ENCODE results near the gene GPC6. TPM values are rescaled to one million over a fixed set of nuclear protein-coding genes. Genes with fewer than 3 reads are reported as not detected.

The GPC6 gene
- total and polyA plus RNA-seq, 4 donors: 5.0 to 37.4 (median 18.9) TPM

- ATAC-seq (ENCODE audit: low FRiP score): no peak
- Histone ChIP-seq H3K27ac (ENCODE audit: low read depth in 1 of 2, low read length in 2 of 2) (no peak overlapping the region), H3K36me3 (ENCODE audit: control insufficient read depth in 1 of 2, insufficient read depth in 2 of 2, low read length in 1 of 2) (no peaks in the 10 kb centered on the region), H3K9me3 (ENCODE audit: control insufficient read depth, low read length) (no peaks in the 10 kb centered on the region), H3K27me3 (ENCODE audit: control insufficient read depth in 1 of 2, insufficient read depth in 2 of 2, low read length in 1 of 2) (no peaks in the 10 kb centered on the region), H3K4me3 (ENCODE audit: low read length in 2 of 2) (no peak overlapping the region), H3K4me1 (ENCODE audit: control insufficient read depth in 1 of 2, insufficient read depth in 2 of 2, low read length in 2 of 2) (peaks cover 2 to 3% of the 10 kb centered on the region in 2 donors)
- intact Hi-C loops (cut with DNase I): no loop called here
- DNase-seq: no peak
- 87 to 89% methylated on average over 3 of the region's 3 CpGs for WGBS, 2 donors
These were observed 500.9 kb downstream of the GPC6 start for GRCh38 chr13:93727211-93728141.

GRCh38 chr13:93729383-93729782, 502.8 kb downstream of the GPC6 start:
- ATAC-seq (ENCODE audit: low FRiP score): no peak
- DNase-seq: no peak
- H3K4me1 ChIP-seq (ENCODE audit: control insufficient read depth in 1 of 2, insufficient read depth in 2 of 2, low read length in 2 of 2): peaks cover 2 to 3% of the 10 kb centered on the region in 2 donors
- H3K4me3 ChIP-seq (ENCODE audit: low read length in 2 of 2): no peak overlapping the region
- H3K27me3 ChIP-seq (ENCODE audit: control insufficient read depth in 1 of 2, insufficient read depth in 2 of 2, low read length in 1 of 2): no peaks in the 10 kb centered on the region
- no peak overlapping the region for H3K27ac ChIP-seq (ENCODE audit: low read depth in 1 of 2, low read length in 2 of 2)
- no peaks in the 10 kb centered on the region for H3K9me3 ChIP-seq (ENCODE audit: control insufficient read depth, low read length)
- intact Hi-C loops (cut with DNase I): no loop called here
- no peaks in the 10 kb centered on the region for H3K36me3 ChIP-seq (ENCODE audit: control insufficient read depth in 1 of 2, insufficient read depth in 2 of 2, low read length in 1 of 2)
- 91% methylated on average over 2 of the region's 2 CpGs for WGBS, 2 donors

GRCh38 chr13:93730780-93731179, 504.2 kb downstream of the GPC6 start:
- intact Hi-C loops (cut with DNase I): no loop called here
- no peak overlapping the region for H3K4me3 ChIP-seq (ENCODE audit: low read length in 2 of 2)
- WGBS, 2 donors: 67 to 71% methylated on average over 3 of the region's 3 CpGs
- H3K9me3 ChIP-seq (ENCODE audit: control insufficient read depth, low read length): no peaks in the 10 kb centered on the region
- no peaks in the 10 kb centered on the region for H3K27me3 ChIP-seq (ENCODE audit: control insufficient read depth in 1 of 2, insufficient read depth in 2 of 2, low read length in 1 of 2)
- H3K27ac ChIP-seq (ENCODE audit: low read depth in 1 of 2, low read length in 2 of 2): no peak overlapping the region
- no peak for DNase-seq
- ATAC-seq (ENCODE audit: low FRiP score): no peak
- no peaks in the 10 kb centered on the region for H3K36me3 ChIP-seq (ENCODE audit: control insufficient read depth in 1 of 2, insufficient read depth in 2 of 2, low read length in 1 of 2)
- peaks cover 2 to 3% of the 10 kb centered on the region in 2 donors for H3K4me1 ChIP-seq (ENCODE audit: control insufficient read depth in 1 of 2, insufficient read depth in 2 of 2, low read length in 2 of 2)

GRCh38 chr13:93732186-93732585, 505.6 kb downstream of the GPC6 start:
- no peaks in the 10 kb centered on the region for H3K9me3 ChIP-seq (ENCODE audit: control insufficient read depth, low read length)
- no peaks in the 10 kb centered on the region for H3K36me3 ChIP-seq (ENCODE audit: control insufficient read depth in 1 of 2, insufficient read depth in 2 of 2, low read length in 1 of 2)
- intact Hi-C loops (cut with DNase I): no loop called here
- H3K4me3 ChIP-seq (ENCODE audit: low read length in 2 of 2): no peak overlapping the region
- 94 to 96% methylated on average over 2 of the region's 2 CpGs for WGBS, 2 donors
- no peak overlapping the region for H3K27ac ChIP-seq (ENCODE audit: low read depth in 1 of 2, low read length in 2 of 2)
- no peaks in the 10 kb centered on the region for H3K27me3 ChIP-seq (ENCODE audit: control insufficient read depth in 1 of 2, insufficient read depth in 2 of 2, low read length in 1 of 2)
- DNase-seq (no peak), ATAC-seq (ENCODE audit: low FRiP score) (no peak)
- H3K4me1 ChIP-seq (ENCODE audit: control insufficient read depth in 1 of 2, insufficient read depth in 2 of 2, low read length in 2 of 2): peaks cover 2 to 3% of the 10 kb centered on the region in 2 donors

GRCh38 chr13:93736081-93736480, 509.5 kb downstream of the GPC6 start:
- no peaks in the 10 kb centered on the region for H3K36me3 ChIP-seq (ENCODE audit: control insufficient read depth in 1 of 2, insufficient read depth in 2 of 2, low read length in 1 of 2)
- ATAC-seq (ENCODE audit: low FRiP score): no peak
- no peak overlapping the region for H3K27ac ChIP-seq (ENCODE audit: low read depth in 1 of 2, low read length in 2 of 2)
- DNase-seq: no peak
- no peaks in the 10 kb centered on the region for H3K9me3 ChIP-seq (ENCODE audit: control insufficient read depth, low read length)
- intact Hi-C loops (cut with DNase I): no loop called here
- no peaks in the 10 kb centered on the region for H3K4me1 ChIP-seq (ENCODE audit: control insufficient read depth in 1 of 2, insufficient read depth in 2 of 2, low read length in 2 of 2)
- no peak overlapping the region for H3K4me3 ChIP-seq (ENCODE audit: low read length in 2 of 2)
- no peaks in the 10 kb centered on the region for H3K27me3 ChIP-seq (ENCODE audit: control insufficient read depth in 1 of 2, insufficient read depth in 2 of 2, low read length in 1 of 2)

GRCh38 chr13:93736909-93737308, 510.3 kb downstream of the GPC6 start:
- Histone ChIP-seq H3K9me3 (ENCODE audit: control insufficient read depth, low read length) (no peaks in the 10 kb centered on the region), H3K4me1 (ENCODE audit: control insufficient read depth in 1 of 2, insufficient read depth in 2 of 2, low read length in 2 of 2) (no peaks in the 10 kb centered on the region), H3K27me3 (ENCODE audit: control insufficient read depth in 1 of 2, insufficient read depth in 2 of 2, low read length in 1 of 2) (no peaks in the 10 kb centered on the region), H3K27ac (ENCODE audit: low read depth in 1 of 2, low read length in 2 of 2) (no peak overlapping the region), H3K4me3 (ENCODE audit: low read length in 2 of 2) (no peak overlapping the region), H3K36me3 (ENCODE audit: control insufficient read depth in 1 of 2, insufficient read depth in 2 of 2, low read length in 1 of 2) (no peaks in the 10 kb centered on the region)
- WGBS, 2 donors: 65 to 74% methylated on average over 3 of the region's 3 CpGs
- DNase-seq: no peak
- ATAC-seq (ENCODE audit: low FRiP score): no peak
- intact Hi-C loops (cut with DNase I): no loop called here

- Histone ChIP-seq H3K36me3 (ENCODE audit: control insufficient read depth in 1 of 2, insufficient read depth in 2 of 2, low read length in 1 of 2) (no peaks in the 10 kb centered on the region), H3K27me3 (ENCODE audit: control insufficient read depth in 1 of 2, insufficient read depth in 2 of 2, low read length in 1 of 2) (no peaks in the 10 kb centered on the region), H3K4me1 (ENCODE audit: control insufficient read depth in 1 of 2, insufficient read depth in 2 of 2, low read length in 2 of 2) (no peaks in the 10 kb centered on the region), H3K4me3 (ENCODE audit: low read length in 2 of 2) (no peak overlapping the region), H3K27ac (ENCODE audit: low read depth in 1 of 2, low read length in 2 of 2) (no peak overlapping the region), H3K9me3 (ENCODE audit: control insufficient read depth, low read length) (no peaks in the 10 kb centered on the region)
- intact Hi-C loops (cut with DNase I): no loop called here
- DNase-seq (no peak), ATAC-seq (ENCODE audit: low FRiP score) (no peak)
- 29 to 39% methylated on average over 1 of the region's 1 CpG for WGBS, 2 donors
These were observed 513.7 kb downstream of the GPC6 start for GRCh38 chr13:93740334-93740733.

- Histone ChIP-seq H3K27ac (ENCODE audit: low read depth in 1 of 2, low read length in 2 of 2) (no peak overlapping the region), H3K9me3 (ENCODE audit: control insufficient read depth, low read length) (no peaks in the 10 kb centered on the region), H3K4me1 (ENCODE audit: control insufficient read depth in 1 of 2, insufficient read depth in 2 of 2, low read length in 2 of 2) (no peaks in the 10 kb centered on the region), H3K27me3 (ENCODE audit: control insufficient read depth in 1 of 2, insufficient read depth in 2 of 2, low read length in 1 of 2) (no peaks in the 10 kb centered on the region), H3K4me3 (ENCODE audit: low read length in 2 of 2) (no peak overlapping the region), H3K36me3 (ENCODE audit: control insufficient read depth in 1 of 2, insufficient read depth in 2 of 2, low read length in 1 of 2) (no peaks in the 10 kb centered on the region)
- intact Hi-C loops (cut with DNase I): no loop called here
- ATAC-seq (ENCODE audit: low FRiP score) (no peak), DNase-seq (no peak)
- WGBS, 2 donors: 97 to 99% methylated on average over 5 of the region's 5 CpGs
These were observed 517.4 kb downstream of the GPC6 start for GRCh38 chr13:93744033-93744432.

- Histone ChIP-seq H3K9me3 (ENCODE audit: control insufficient read depth, low read length) (no peaks in the 10 kb centered on the region), H3K4me3 (ENCODE audit: low read length in 2 of 2) (no peak overlapping the region), H3K4me1 (ENCODE audit: control insufficient read depth in 1 of 2, insufficient read depth in 2 of 2, low read length in 2 of 2) (no peaks in the 10 kb centered on the region), H3K27me3 (ENCODE audit: control insufficient read depth in 1 of 2, insufficient read depth in 2 of 2, low read length in 1 of 2) (no peaks in the 10 kb centered on the region), H3K36me3 (ENCODE audit: control insufficient read depth in 1 of 2, insufficient read depth in 2 of 2, low read length in 1 of 2) (no peaks in the 10 kb centered on the region), H3K27ac (ENCODE audit: low read depth in 1 of 2, low read length in 2 of 2) (no peak overlapping the region)
- ATAC-seq (ENCODE audit: low FRiP score): no peak
- DNase-seq: no peak
- WGBS, 2 donors: 96% methylated on average over 1 of the region's 1 CpG
- intact Hi-C loops (cut with DNase I): no loop called here
These were observed 518.3 kb downstream of the GPC6 start for GRCh38 chr13:93744886-93745285.
